Thoracic aorta (tissue), 2 donors: ENCODE measurements around the gene ENDOD1. TPM values are rescaled to one million over a fixed set of nuclear protein-coding genes. Genes with fewer than 3 reads are reported as not detected.

Experiments used
- ATAC-seq: fragments of 150-250 bp; one replicate; pipeline ENCODE4 v1.8.0; 2017; ENCODE audit warnings: low read depth; ENCODE audit not compliant: insufficient number of reproducible peaks, low FRiP score
- DNase-seq: peaks from one replicate; pipeline ENCODE4 v3.0.0-alpha.2; 2020; ENCODE audit warnings: low spot score
- H3K27ac ChIP-seq, 2 donors: fragments of 200-600 bp; sonication (generic); 1 replicate in 1 of 2; 2 replicates in 1 of 2; pipeline ENCODE4 v1.5.1; 2016; ENCODE audit warnings: mild to moderate bottlenecking in 2 of 2, moderate library complexity in 2 of 2
- H3K27me3 ChIP-seq: fragments of 200-600 bp; sonication (generic); replicated peaks from 2 replicates; pipeline ENCODE4 v1.6.0; 2016; ENCODE audit warnings: mild to moderate bottlenecking; ENCODE audit not compliant: insufficient read depth
- H3K36me3 ChIP-seq: fragments of 200-600 bp; sonication (generic); one replicate; pipeline ENCODE4 v1.5.1; 2016
- H3K4me1 ChIP-seq, 2 donors: fragments of 200-600 bp; sonication (generic); 1 replicate in 1 of 2; 2 replicates in 1 of 2; pipeline versions ENCODE4 v1.5.1 to v1.6.0; 2016; ENCODE audit warnings: low read depth in 2 of 2, mild to moderate bottlenecking in 1 of 2; ENCODE audit not compliant: control insufficient read depth in 1 of 2
- H3K4me3 ChIP-seq: fragments of 200-600 bp; sonication (generic); 2 replicates; pipeline ENCODE4 v1.5.1; 2016; ENCODE audit warnings: mild to moderate bottlenecking
- H3K9me3 ChIP-seq: fragments of 200-600 bp; sonication (generic); 2 replicates; pipeline ENCODE4 v1.5.1; 2016
- CTCF ChIP-seq: fragments of 200-600 bp; sonication (generic); IDR thresholded peaks from one replicate; pipeline ENCODE4 v1.5.1; 2019; ENCODE audit warnings: antibody characterized with exemption
- total RNA-seq, 2 donors: library from RNA; depleted of rRNA; stranded (reverse); fragments of >200 nt; gene quantifications; one replicate each; pipeline versions ENCODE4 v1.1.0 to v1.2.3, GENCODE V29; 2016

The ENDOD1 gene
- total RNA-seq, 2 donors from 2014 or later = 86.9 to 155 TPM

GRCh38 chr11:95084509-95084908 lies 5.1 kb upstream of the ENDOD1 start:
- no peaks in the 10 kb centered on the region for H3K27me3 ChIP-seq
- no peaks in the 10 kb centered on the region for H3K36me3 ChIP-seq
- ATAC-seq (no peak), DNase-seq (no peak)
- no peak overlapping the region for H3K4me3 ChIP-seq
- no peak for TF ChIP-seq CTCF
- H3K27ac ChIP-seq = no peak overlapping the region
- no peaks in the 10 kb centered on the region for H3K9me3 ChIP-seq
- peaks cover 22 to 37% of the 10 kb centered on the region in 2 donors for H3K4me1 ChIP-seq

- DNase-seq (no peak), ATAC-seq (no peak)
- H3K9me3 ChIP-seq = no peaks in the 10 kb centered on the region
- TF ChIP-seq CTCF = no peak
- no peak overlapping the region for H3K4me3 ChIP-seq
- H3K27ac ChIP-seq = no peak overlapping the region
- peaks cover 22 to 29% of the 10 kb centered on the region in 2 donors for H3K4me1 ChIP-seq
- no peaks in the 10 kb centered on the region for H3K36me3 ChIP-seq
- H3K27me3 ChIP-seq = no peaks in the 10 kb centered on the region
These were observed 4.4 kb upstream of the ENDOD1 start for GRCh38 chr11:95085117-95085816.

- DNase-seq = no peak
- Histone ChIP-seq H3K27ac (no peak overlapping the region), H3K4me3 (no peak overlapping the region), H3K9me3 (no peaks in the 10 kb centered on the region), H3K4me1 (peaks cover 20 to 29% of the 10 kb centered on the region in 2 donors), H3K36me3 (no peaks in the 10 kb centered on the region), H3K27me3 (no peaks in the 10 kb centered on the region)
- no peak for TF ChIP-seq CTCF
- no peak for ATAC-seq
These were observed 3.5 kb upstream of the ENDOD1 start for GRCh38 chr11:95086151-95086550.

GRCh38 chr11:95086836-95087570 lies 2.6 kb upstream of the ENDOD1 start:
- TF ChIP-seq CTCF = no peak
- no peak overlapping the region for H3K27ac ChIP-seq
- peaks cover 19 to 29% of the 10 kb centered on the region in 2 donors for H3K4me1 ChIP-seq
- no peak overlapping the region for H3K4me3 ChIP-seq
- H3K27me3 ChIP-seq = no peaks in the 10 kb centered on the region
- ATAC-seq (no peak), DNase-seq (no peak)
- no peaks in the 10 kb centered on the region for H3K9me3 ChIP-seq
- H3K36me3 ChIP-seq = no peaks in the 10 kb centered on the region

- DNase-seq (no peak), ATAC-seq (no peak)
- no peaks in the 10 kb centered on the region for H3K27me3 ChIP-seq
- TF ChIP-seq CTCF = no peak
- peak overlapping the region; percentile 83 for H3K4me3 ChIP-seq
- no peaks in the 10 kb centered on the region for H3K9me3 ChIP-seq
- peaks cover 25 to 40% of the 10 kb centered on the region in 2 donors for H3K4me1 ChIP-seq
- no peaks in the 10 kb centered on the region for H3K36me3 ChIP-seq
- peak overlapping the region; percentile 86 to 93 for H3K27ac ChIP-seq
These were observed 563 bp upstream of the ENDOD1 start for GRCh38 chr11:95088946-95089619.
